ENCODE measurements around the gene MED26. TPM values are rescaled to one million over a fixed set of nuclear protein-coding genes. Genes with fewer than 3 reads are reported as not detected.

MED26 gene
- total and polyA plus RNA-seq, 2 of the 13 experiments (the other 11 are each of a cell fraction or from before 2014, with no cell fraction given) = 3.5 to 3.8 TPM

DNA sequence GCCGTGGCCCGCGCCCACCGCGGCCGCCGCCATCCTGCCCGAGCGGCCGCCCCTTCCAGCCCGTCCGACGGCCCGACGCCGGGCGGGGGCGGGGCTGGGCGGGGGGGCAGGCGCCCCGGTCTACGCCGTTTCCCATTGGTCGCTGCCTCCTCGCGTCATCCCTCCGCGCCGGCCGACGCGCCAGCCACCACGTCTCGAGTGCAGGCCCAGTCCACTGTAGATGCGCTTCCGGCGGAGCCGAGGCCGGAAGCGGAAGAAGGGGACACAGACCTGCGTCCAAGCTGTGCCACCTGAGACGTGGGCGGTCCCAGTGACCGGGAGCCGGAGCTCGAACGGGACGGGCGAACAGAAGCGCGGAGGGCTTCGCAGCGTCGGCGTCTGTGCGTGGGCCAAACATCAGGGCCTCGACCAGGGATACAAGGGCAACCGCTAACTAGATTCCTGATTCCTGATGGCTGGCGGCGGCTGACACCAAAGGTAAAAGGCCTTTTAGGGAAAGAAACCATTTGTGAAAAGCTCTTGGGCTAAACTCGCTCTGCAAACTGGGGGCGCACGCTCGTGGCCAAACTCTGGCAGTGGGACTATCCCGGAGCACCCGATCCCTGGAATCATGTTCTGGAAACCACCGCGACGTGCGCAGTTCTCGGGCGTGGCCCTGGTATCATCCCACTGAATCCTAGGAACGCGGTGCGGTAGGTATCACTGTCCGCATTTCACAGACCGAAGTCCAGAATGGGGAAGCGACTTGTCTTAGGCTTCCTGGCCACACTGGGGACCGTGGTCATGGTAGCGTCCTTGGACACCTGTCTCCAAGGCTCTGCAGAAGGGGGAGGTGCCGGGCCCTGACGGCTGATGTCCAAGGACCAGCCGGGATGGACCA is 55.4 kb downstream of the MED26 start, which contains the start of gene SLC35E1 (continued):
- TF ChIP-seq NFKB2 (CRISPR knock-in tag; IDR thresholded peaks at IDR 0.05; ENCODE audit: borderline replicate concordance) = peak; percentile 75; the same call in 1 of the 2 replicates
- 0 out of 2 replicates have a peak, but pooled peaks have one; percentile 51 for TF ChIP-seq ZBTB42 (CRISPR knock-in tag; IDR thresholded peaks at IDR 0.05)
- TF ChIP-seq ZNF768 (CRISPR knock-in tag; IDR thresholded peaks at IDR 0.05) = no peak
- no peak for TF ChIP-seq ZNF251 (CRISPR knock-in tag; IDR thresholded peaks at IDR 0.05)
- no peak for TF ChIP-seq NR2F6 (IDR thresholded peaks at IDR 0.05)
- peak; percentile 33; the same call in 1 of the 2 replicates for TF ChIP-seq NR2F6 (CRISPR knock-in tag; IDR thresholded peaks at IDR 0.05)
- TF ChIP-seq ZNF296 (CRISPR knock-in tag; conservative IDR thresholded peaks at IDR 0.05) = no peak
- TF ChIP-seq, protein P1, sequence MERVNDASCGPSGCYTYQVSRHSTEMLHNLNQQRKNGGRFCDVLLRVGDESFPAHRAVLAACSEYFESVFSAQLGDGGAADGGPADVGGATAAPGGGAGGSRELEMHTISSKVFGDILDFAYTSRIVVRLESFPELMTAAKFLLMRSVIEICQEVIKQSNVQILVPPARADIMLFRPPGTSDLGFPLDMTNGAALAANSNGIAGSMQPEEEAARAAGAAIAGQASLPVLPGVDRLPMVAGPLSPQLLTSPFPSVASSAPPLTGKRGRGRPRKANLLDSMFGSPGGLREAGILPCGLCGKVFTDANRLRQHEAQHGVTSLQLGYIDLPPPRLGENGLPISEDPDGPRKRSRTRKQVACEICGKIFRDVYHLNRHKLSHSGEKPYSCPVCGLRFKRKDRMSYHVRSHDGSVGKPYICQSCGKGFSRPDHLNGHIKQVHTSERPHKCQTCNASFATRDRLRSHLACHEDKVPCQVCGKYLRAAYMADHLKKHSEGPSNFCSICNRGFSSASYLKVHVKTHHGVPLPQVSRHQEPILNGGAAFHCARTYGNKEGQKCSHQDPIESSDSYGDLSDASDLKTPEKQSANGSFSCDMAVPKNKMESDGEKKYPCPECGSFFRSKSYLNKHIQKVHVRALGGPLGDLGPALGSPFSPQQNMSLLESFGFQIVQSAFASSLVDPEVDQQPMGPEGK (CRISPR knock-in tag; IDR thresholded peaks at IDR 0.05) = peak; percentile 58
- TF ChIP-seq, protein P2, sequence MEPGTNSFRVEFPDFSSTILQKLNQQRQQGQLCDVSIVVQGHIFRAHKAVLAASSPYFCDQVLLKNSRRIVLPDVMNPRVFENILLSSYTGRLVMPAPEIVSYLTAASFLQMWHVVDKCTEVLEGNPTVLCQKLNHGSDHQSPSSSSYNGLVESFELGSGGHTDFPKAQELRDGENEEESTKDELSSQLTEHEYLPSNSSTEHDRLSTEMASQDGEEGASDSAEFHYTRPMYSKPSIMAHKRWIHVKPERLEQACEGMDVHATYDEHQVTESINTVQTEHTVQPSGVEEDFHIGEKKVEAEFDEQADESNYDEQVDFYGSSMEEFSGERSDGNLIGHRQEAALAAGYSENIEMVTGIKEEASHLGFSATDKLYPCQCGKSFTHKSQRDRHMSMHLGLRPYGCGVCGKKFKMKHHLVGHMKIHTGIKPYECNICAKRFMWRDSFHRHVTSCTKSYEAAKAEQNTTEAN (CRISPR knock-in tag; conservative IDR thresholded peaks at IDR 0.05) = peak; percentile 50; the same call in 1 of the 2 replicates
- 0 out of 2 replicates have a peak, but pooled peaks have one; percentile 87 for TF ChIP-seq ZNF567 (CRISPR knock-in tag; IDR thresholded peaks at IDR 0.05; ENCODE audit: borderline replicate concordance)
- peak; percentile 54 for TF ChIP-seq NCOA2 (CRISPR knock-in tag; IDR thresholded peaks at IDR 0.05)
- peak; percentile 92 for TF ChIP-seq YEATS4 (CRISPR knock-in tag; IDR thresholded peaks at IDR 0.05; ENCODE audit: borderline replicate concordance)
- no peak for TF ChIP-seq ZNF644 (CRISPR knock-in tag; IDR thresholded peaks at IDR 0.05; ENCODE audit: low read depth)
- peak; percentile 79 for TF ChIP-seq ZEB1 (IDR thresholded peaks at IDR 0.05; ENCODE audit: insufficient replicate concordance, low read depth)
- peak; percentile 65; the same call in 1 of the 2 replicates for TF ChIP-seq ZNF788 (CRISPR knock-in tag; IDR thresholded peaks at IDR 0.05; ENCODE audit: borderline replicate concordance)
- TF ChIP-seq ZSCAN30 (CRISPR knock-in tag; IDR thresholded peaks at IDR 0.05) = no peak
- peak; percentile 21; the same call in 1 of the 2 replicates for TF ChIP-seq ZSCAN31 (CRISPR knock-in tag; IDR thresholded peaks at IDR 0.05; ENCODE audit: low read depth)
- TF ChIP-seq ARHGAP35 (CRISPR knock-in tag; IDR thresholded peaks at IDR 0.05; ENCODE audit: borderline replicate concordance) = no peak
- TF ChIP-seq YEATS2 (CRISPR knock-in tag; IDR thresholded peaks at IDR 0.05; ENCODE audit: borderline replicate concordance) = peak; percentile 94
- TF ChIP-seq ZNF781 (CRISPR knock-in tag; IDR thresholded peaks at IDR 0.05; ENCODE audit: borderline replicate concordance, not compliant biosample characterization) = peak; percentile 52
- no peak for TF ChIP-seq MAFK (conservative IDR thresholded peaks at IDR 0.05 in 1 of 2, IDR thresholded peaks at IDR 0.05 in 1 of 2; ENCODE audit: low read length in 2 of 2)
- TF ChIP-seq ZNF24 (IDR thresholded peaks at IDR 0.05) = no peak
- TF ChIP-seq, protein P3, sequence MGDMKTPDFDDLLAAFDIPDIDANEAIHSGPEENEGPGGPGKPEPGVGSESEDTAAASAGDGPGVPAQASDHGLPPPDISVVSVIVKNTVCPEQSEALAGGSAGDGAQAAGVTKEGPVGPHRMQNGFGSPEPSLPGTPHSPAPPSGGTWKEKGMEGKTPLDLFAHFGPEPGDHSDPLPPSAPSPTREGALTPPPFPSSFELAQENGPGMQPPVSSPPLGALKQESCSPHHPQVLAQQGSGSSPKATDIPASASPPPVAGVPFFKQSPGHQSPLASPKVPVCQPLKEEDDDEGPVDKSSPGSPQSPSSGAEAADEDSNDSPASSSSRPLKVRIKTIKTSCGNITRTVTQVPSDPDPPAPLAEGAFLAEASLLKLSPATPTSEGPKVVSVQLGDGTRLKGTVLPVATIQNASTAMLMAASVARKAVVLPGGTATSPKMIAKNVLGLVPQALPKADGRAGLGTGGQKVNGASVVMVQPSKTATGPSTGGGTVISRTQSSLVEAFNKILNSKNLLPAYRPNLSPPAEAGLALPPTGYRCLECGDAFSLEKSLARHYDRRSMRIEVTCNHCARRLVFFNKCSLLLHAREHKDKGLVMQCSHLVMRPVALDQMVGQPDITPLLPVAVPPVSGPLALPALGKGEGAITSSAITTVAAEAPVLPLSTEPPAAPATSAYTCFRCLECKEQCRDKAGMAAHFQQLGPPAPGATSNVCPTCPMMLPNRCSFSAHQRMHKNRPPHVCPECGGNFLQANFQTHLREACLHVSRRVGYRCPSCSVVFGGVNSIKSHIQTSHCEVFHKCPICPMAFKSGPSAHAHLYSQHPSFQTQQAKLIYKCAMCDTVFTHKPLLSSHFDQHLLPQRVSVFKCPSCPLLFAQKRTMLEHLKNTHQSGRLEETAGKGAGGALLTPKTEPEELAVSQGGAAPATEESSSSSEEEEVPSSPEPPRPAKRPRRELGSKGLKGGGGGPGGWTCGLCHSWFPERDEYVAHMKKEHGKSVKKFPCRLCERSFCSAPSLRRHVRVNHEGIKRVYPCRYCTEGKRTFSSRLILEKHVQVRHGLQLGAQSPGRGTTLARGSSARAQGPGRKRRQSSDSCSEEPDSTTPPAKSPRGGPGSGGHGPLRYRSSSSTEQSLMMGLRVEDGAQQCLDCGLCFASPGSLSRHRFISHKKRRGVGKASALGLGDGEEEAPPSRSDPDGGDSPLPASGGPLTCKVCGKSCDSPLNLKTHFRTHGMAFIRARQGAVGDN (CRISPR knock-in tag; IDR thresholded peaks at IDR 0.05) = peak; percentile 87
